GM19324 (cell line): ENCODE results near the gene NIPBL.
A peak's percentile ranks its signal among the peaks of the same experiment; 100 is the strongest.
"Not testable (repeated sequence)": the region's sequence is repeated elsewhere in the genome, so short reads cannot be mapped to it uniquely, and the experiment has no call there.

Experiments used
- ATAC-seq: cut with Tn5 transposase; IDR thresholded peaks from one replicate; pipeline ENCODE4 v1.9.1; 2021; ENCODE audit warnings: mild to moderate bottlenecking, moderate library complexity; ENCODE audit not compliant: unreplicated experiment, low FRiP score

Gene NIPBL

DNA sequence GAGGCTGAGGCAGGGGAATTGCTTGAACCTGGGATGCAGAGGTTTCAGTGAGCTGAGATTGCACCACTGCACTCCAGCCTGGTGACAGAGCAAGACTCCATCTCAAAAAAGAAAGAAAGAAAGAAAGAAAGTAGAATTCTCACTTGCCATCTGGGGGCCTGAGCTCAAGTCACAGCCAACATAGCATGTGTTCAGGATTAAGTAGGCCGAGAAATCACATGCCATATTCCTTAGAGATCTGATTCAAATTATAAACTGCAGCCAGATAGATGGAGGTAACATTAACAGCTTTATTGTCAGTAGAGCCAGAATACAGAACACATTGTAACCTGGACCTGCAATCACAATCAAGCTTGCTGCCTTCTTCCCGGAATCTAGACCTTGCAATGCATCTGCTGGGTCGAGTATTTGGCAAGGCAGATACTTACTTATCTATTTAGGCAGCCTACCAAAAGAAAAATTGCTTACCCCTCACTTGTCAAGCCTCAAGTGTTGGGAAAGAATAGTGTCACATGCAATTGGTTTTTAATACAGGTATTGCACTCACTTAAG is 198.9 kb downstream of the NIPBL start:
- ATAC-seq: no peak

- ATAC-seq: no peak
These were observed 200.6 kb downstream of the NIPBL start for GRCh38 chr5:37077146-37077545.

DNA sequence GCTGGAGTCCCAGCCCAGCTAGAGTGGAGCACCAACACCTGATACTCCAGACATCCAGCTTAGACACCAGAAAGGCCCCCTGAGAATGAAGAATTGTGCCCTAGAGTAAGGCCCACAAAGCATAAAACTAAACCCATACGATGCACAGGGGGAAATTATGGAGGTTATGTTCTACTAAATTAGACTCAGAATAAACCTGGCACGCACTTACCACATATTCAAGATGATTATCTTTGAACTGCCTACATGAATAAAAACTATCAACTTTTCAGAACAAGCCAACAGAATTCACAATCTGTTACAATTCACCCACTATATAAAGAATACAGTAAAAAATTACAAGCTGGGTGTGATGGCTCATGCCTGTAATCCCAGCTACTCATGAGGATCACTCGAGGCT is 204.1 kb downstream of the NIPBL start:
- no peak for ATAC-seq

DNA sequence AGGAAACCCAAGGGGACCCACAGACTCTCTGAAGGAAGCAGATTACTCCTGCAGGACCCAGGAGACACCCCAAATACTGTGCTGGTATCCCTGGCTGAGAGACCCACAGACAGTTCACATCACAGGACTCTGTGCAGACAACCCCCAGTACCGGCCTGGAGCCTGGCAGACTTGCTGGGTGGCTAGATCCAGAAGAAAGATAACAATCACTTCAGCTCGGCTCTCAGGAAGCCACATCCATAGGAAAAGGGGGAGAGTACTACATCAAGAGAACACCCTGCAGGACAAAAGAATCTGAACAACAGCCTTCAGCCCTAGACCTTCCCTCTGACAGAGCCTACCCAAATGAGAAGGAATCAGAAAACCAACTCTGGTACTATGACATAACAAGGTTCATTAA is 206.4 kb downstream of the NIPBL start:
- not testable (repeated sequence) for ATAC-seq

- not testable (repeated sequence) for ATAC-seq
These were observed 209.5 kb downstream of the NIPBL start for GRCh38 chr5:37086026-37086425.

DNA sequence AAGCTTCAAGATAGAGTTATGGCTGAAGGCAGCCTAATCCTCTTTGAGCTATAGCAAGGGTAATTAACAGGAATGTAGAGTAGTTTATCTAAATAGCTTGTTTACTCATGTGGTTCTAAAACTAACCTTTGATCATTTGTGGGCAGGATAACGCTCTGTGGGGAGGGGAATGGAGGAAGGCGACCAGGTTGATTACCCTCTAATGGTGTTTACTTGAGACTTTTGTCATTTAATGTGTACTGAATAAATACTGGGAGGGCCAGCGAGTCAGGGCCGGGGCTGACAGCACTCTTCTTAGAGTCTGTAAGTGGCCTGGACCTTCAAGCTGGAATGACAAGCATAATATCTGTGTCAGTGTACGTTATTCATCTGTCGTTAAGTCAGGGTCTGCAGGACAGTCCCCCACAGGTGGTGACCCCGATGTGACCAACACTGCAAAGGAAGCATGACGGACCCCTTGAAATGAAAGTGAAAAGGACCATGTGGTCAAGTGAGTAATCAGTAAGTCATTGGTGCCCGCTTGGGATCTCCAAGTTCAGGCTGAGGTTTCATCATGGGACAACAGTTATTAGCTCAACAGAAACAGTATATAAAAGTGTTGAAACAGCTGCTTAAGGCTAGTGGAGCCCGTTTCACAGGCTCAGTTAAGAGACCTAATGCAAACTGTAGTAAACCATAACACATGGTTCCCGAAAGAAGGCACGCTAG is 210.1 kb downstream of the NIPBL start:
- ATAC-seq: no peak

- no peak for ATAC-seq
These were observed 211.4 kb downstream of the NIPBL start for GRCh38 chr5:37088009-37088408.

DNA sequence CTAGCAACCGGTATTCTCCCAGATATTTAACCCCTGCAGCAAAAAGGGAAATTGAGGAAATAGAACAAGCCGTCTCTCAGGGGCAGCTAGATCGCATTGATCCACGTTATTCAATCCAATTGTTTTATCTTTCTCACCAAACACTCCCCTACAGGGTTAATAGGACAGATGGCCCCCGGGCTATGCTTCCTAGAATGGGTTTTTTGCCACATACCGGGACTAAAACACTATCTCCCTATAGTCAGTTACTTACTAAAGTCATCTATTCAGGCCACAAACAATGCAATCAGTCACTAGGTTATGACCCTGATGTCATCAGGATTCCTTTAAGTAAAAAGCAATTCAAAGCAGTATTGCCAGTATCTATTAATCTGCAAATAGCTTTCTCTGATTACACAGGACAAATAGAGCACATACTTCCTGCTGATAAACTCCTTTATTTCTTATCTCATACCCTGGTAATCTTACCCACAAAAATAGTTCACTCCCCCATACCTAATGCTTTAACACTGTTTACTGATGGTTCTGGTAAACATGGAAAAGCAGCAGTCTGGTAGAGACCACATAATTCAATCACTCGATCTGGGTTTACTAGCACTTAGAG is 213.7 kb downstream of the NIPBL start:
- no peak for ATAC-seq

GRCh38 chr5:37090781-37091180 is 214.2 kb downstream of the NIPBL start:
- ATAC-seq: no peak

GRCh38 chr5:37093795-37094194 is 217.2 kb downstream of the NIPBL start:
- not testable (repeated sequence) for ATAC-seq

DNA sequence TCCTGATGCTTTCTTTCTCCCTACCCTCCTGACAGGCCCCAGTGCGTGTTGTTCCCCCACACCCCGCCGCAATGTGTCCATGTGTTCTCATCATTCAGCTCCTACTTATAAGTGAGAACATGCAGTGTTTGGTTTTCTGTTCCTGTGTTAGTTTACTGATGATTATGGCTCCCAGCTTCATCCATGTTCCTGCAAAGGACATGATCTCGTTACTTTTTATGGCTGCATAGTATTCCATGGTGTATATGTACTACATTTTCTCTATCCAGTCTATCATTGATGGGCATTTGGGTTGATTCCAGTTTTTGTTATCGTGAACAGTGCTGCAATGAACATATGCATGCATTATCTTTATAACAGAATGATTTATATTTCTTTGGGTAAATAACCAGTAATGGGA is 222.7 kb downstream of the NIPBL start:
- not testable (repeated sequence) for ATAC-seq

DNA sequence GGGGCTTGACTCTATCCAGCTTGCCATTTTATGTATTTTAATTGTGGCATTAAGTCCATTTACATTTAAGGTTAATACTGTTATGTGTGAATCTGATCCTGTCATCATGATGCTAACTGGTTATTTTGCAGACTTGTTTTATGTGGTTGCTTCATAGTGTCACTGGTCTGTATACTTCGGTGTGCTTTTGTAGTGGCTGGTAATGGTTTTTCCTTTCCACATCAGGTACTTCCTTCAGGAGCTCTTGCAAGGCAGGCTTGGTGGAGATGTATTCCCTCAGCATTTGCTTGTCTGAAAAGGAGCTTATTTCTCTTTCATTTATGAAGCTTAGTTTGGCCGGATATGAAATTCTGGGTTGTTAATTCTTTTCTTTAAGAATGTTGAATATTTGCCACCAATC is 226.7 kb downstream of the NIPBL start:
- ATAC-seq: no peak

- ATAC-seq: no peak
These were observed 232.8 kb downstream of the NIPBL start for GRCh38 chr5:37109338-37109737.

- no peak for ATAC-seq
These were observed 233.6 kb downstream of the NIPBL start for GRCh38 chr5:37110135-37110534.

DNA sequence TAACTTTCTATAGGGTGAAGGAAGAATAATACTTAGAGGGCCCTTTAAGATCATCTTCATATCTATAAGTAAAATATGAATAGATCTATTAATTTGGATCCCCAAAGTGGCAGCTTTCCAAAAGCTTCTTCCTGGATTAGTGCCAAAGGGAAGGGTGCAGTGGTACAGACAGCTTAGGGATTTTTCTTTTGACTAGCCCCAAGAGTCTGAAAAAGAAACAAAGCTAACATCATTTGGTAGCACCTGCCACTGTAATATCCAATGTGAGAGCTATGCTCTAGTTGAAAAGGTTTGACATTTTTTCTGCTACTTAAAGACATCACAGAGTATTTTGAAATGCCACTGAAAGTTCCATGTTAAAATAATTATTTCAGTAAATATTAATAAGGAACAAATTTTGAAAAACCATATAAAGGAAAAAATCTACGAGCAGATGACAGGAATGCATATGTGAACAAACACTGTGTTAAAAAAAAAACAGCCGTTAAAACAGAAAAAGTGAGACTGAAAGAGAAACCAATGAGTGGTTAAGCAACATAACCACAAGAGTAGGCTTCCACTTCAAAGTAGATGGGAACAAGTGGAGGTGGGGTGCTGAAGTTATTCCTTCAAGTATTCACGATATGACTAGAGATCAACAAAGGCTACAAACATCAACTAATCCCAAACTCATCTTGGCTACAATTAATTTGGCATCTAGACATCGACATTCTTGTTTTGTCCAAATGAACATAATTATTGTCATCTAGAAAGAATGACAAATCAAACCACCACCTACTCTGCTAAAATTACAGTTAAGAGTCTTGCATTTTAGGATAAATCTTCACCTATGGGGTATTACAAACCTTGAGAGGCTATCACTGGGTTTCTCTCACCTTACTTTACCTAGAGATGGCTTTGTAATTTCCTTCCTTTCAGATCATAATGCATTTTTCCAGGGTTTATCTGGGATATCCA is 235.1 kb downstream of the NIPBL start:
- ATAC-seq: peak; percentile 83

- ATAC-seq: no peak
These were observed 235.9 kb downstream of the NIPBL start for GRCh38 chr5:37112383-37112991.
